ENCODE measurements around the gene CCDC85B. TPM values are rescaled to one million over a fixed set of nuclear protein-coding genes. Genes with fewer than 3 reads are reported as not detected.

The CCDC85B gene
- total RNA-seq, 1 experiment from 2014 or later, result 55.3 TPM

- TF ChIP-seq STAT6 (CRISPR knock-in tag; conservative IDR thresholded peaks at IDR 0.05; ENCODE audit: low read depth) (no peak), ZNF671 (CRISPR knock-in tag; IDR thresholded peaks at IDR 0.05) (no peak), ZNF232 (CRISPR knock-in tag; IDR thresholded peaks at IDR 0.05) (no peak), MAX (CRISPR knock-in tag; IDR thresholded peaks at IDR 0.05) (no peak), ZNF263 (CRISPR knock-in tag; IDR thresholded peaks at IDR 0.05; ENCODE audit: low read depth) (no peak), ESRRA (CRISPR knock-in tag; IDR thresholded peaks at IDR 0.05; ENCODE audit: borderline replicate concordance) (no peak), NR2C2 (CRISPR knock-in tag; IDR thresholded peaks at IDR 0.05) (no peak), FOXP1 (CRISPR knock-in tag; IDR thresholded peaks at IDR 0.05; ENCODE audit: borderline replicate concordance) (no peak)
- TF ChIP-seq, protein P1, sequence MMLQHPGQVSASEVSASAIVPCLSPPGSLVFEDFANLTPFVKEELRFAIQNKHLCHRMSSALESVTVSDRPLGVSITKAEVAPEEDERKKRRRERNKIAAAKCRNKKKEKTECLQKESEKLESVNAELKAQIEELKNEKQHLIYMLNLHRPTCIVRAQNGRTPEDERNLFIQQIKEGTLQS (CRISPR knock-in tag; conservative IDR thresholded peaks at IDR 0.05), result no peak
- TF ChIP-seq, protein P2, sequence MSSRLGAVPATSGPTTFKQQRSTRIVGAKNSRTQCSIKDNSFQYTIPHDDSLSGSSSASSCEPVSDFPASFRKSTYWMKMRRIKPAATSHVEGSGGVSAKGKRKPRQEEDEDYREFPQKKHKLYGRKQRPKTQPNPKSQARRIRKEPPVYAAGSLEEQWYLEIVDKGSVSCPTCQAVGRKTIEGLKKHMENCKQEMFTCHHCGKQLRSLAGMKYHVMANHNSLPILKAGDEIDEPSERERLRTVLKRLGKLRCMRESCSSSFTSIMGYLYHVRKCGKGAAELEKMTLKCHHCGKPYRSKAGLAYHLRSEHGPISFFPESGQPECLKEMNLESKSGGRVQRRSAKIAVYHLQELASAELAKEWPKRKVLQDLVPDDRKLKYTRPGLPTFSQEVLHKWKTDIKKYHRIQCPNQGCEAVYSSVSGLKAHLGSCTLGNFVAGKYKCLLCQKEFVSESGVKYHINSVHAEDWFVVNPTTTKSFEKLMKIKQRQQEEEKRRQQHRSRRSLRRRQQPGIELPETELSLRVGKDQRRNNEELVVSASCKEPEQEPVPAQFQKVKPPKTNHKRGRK (CRISPR knock-in tag; IDR thresholded peaks at IDR 0.05; ENCODE audit: borderline replicate concordance), result no peak
These were observed 38.2 kb downstream of the CCDC85B start (continued) for GRCh38 chr11:65928667-65929066.

- Mint-ChIP-seq H3K36me3 (no peaks in the 10 kb centered on the region), H3K9me3 (no peaks in the 10 kb centered on the region), H3K4me3 (no peak overlapping the region), H3K27ac (no peak overlapping the region), H3K4me1 (peaks cover 17% of the 10 kb centered on the region), H3K27me3 (ENCODE audit: low read depth) (no peaks in the 10 kb centered on the region)
- CTCF ChIA-PET, result interaction anchor here (0.6 to 3.7 kb wide), 20 partner anchors 11 to 162 kb away, joined by 3 to 24 read pairs (median 5); partner anchors contain the start of genes C11orf68, CCDC85B, FIBP and MUS81
- TF ChIP-seq, protein P3, sequence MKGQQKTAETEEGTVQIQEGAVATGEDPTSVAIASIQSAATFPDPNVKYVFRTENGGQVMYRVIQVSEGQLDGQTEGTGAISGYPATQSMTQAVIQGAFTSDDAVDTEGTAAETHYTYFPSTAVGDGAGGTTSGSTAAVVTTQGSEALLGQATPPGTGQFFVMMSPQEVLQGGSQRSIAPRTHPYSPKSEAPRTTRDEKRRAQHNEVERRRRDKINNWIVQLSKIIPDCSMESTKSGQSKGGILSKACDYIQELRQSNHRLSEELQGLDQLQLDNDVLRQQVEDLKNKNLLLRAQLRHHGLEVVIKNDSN (CRISPR knock-in tag; IDR thresholded peaks at IDR 0.05), result no peak
- no peak for TF ChIP-seq TCF7 (CRISPR knock-in tag; IDR thresholded peaks at IDR 0.05; ENCODE audit: low read depth)
- no peak for TF ChIP-seq NFYB (CRISPR knock-in tag; conservative IDR thresholded peaks at IDR 0.05; ENCODE audit: low read depth)
- TF ChIP-seq NR2C2 (CRISPR knock-in tag; IDR thresholded peaks at IDR 0.05), result no peak
- no peak for TF ChIP-seq KAT7 (CRISPR knock-in tag; IDR thresholded peaks at IDR 0.05; ENCODE audit: borderline replicate concordance)
- no peak for TF ChIP-seq NFATC4 (CRISPR knock-in tag; IDR thresholded peaks at IDR 0.05)
- no peak for TF ChIP-seq CBFB (CRISPR knock-in tag; IDR thresholded peaks at IDR 0.05; ENCODE audit: low read depth)
- TF ChIP-seq, protein P2 (CRISPR knock-in tag; IDR thresholded peaks at IDR 0.05; ENCODE audit: borderline replicate concordance), result no peak
- TF ChIP-seq ZNF671 (CRISPR knock-in tag; IDR thresholded peaks at IDR 0.05), result no peak
- no peak for TF ChIP-seq FOXJ3 (CRISPR knock-in tag; IDR thresholded peaks at IDR 0.05; ENCODE audit: borderline replicate concordance)
- TF ChIP-seq FOXP1 (CRISPR knock-in tag; IDR thresholded peaks at IDR 0.05; ENCODE audit: borderline replicate concordance), result no peak
- TF ChIP-seq OVOL2 (CRISPR knock-in tag; IDR thresholded peaks at IDR 0.05; ENCODE audit: borderline replicate concordance), result no peak
- POLR2A ChIA-PET, result interaction anchor here (1.0 to 1.2 kb wide), 2 partner anchors 14 to 72 kb away, joined by 4 to 6 read pairs; partner anchors contain the start of gene MUS81
- DNase-seq (ENCODE audit: low spot score) (no peak), ATAC-seq (peak; percentile 65)
These were observed 41.5 kb downstream of the CCDC85B start for GRCh38 chr11:65931773-65932557.
